ENCODE measurements around the gene CMTM8.

CMTM8 gene

DNA sequence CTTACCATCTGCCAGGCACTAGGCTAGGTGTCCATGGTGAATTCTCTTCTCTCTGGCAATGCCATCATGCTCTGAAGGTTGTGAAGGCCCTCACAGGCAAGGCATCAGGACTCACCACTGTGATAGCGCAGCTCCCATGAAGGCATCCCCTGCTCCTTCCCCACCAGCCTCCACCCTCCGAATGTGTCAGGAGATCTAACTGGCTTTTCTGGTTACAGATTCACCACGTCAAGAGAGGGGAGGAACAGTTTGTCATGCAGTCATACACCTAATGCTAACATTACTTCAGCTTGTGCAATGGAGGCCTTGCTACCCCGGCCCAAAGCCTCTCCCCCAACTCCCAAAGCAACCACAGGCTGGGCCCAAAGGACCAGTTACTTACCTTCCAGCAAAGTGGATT lies 8.9 kb upstream of the CMTM8 start:
- no peak for DNase-seq (ENCODE audit: low read depth in 2 of 2)

- DNase-seq (ENCODE audit: low read depth in 2 of 2), result no peak
Measured at GRCh38 chr3:32236377-32236776, 2.1 kb upstream of the CMTM8 start.

GRCh38 chr3:32237670-32238452 lies 619 bp upstream of the CMTM8 start:
- no peak for DNase-seq (ENCODE audit: low read depth in 2 of 2)

- no peak for DNase-seq (ENCODE audit: low read depth in 2 of 2)
Measured at GRCh38 chr3:32239307-32240158, 1.1 kb downstream of the CMTM8 start.

DNA sequence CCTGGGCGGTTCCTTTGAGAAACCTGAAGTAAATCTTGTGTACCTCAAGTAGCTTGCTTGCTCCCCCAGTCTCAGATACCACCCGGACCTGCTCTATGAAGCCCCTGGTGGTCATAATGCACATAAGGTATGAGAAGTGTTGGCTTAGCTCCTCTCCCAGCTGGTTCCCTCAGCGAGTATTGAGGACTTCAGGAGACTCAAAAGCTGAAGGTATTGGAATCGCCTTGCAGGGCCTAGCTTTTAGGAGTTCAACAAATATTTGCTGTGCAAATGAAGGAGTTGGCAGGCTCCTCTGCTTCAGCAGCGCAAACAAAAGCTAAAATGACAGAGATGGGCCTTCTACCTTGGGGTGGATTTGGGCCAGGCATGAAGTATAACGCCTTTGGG lies 1.7 kb downstream of the CMTM8 start:
- DNase-seq (ENCODE audit: low read depth in 2 of 2), result no peak

DNA sequence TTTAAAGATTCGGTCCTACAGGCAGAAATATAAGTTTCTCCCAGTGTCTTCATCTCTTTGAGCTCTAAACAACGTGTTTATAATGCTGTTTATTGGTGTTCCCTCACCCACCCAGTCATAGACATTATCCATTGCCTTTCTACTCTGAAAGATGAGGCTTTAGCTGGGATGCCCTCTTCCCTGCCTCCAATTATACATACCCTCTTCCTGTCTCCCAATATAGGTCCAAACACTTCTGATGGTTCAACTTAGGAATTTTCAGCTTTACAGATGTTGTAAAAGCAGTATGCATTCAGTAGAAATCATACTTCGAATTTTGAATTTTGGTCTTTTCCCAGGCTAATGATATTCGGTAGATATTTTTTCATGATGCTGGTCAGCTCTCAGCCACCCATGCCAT lies 2.6 kb downstream of the CMTM8 start:
- DNase-seq (ENCODE audit: low read depth in 2 of 2), result no peak

DNA sequence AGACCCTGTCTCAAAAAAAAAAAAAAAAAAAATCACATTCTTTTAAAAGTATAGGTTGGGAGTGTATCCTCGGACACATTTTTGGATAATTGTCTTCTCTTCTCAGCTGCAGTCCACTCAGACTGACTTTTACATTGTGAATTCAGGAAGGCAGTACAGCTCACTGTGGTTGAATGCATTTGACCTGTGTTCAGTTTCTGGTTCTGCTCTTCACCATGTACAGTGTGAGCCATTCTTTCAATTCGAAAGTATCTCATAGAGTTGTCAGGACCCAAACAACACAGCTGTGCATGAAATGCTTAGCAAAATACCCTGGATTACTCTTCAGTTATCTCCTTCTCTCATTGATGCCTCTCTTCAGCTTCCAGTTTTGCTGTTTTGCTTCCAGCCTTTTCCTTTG lies 5.0 kb downstream of the CMTM8 start:
- no peak for DNase-seq (ENCODE audit: low read depth in 2 of 2)

- no peak for DNase-seq (ENCODE audit: low read depth in 2 of 2)
Measured at GRCh38 chr3:32245200-32245599, 6.7 kb downstream of the CMTM8 start.

GRCh38 chr3:32246079-32246675 lies 7.7 kb downstream of the CMTM8 start:
- DNase-seq (ENCODE audit: low read depth in 2 of 2), result no peak

GRCh38 chr3:32249184-32249782 lies 10.8 kb downstream of the CMTM8 start:
- DNase-seq (ENCODE audit: low read depth in 2 of 2), result peak; percentile 77 to 81

- DNase-seq (ENCODE audit: low read depth in 2 of 2), result no peak
Measured at GRCh38 chr3:32254268-32254667, 15.8 kb downstream of the CMTM8 start.

GRCh38 chr3:32255345-32255744 lies 16.9 kb downstream of the CMTM8 start:
- DNase-seq (ENCODE audit: low read depth in 2 of 2), result no peak

DNA sequence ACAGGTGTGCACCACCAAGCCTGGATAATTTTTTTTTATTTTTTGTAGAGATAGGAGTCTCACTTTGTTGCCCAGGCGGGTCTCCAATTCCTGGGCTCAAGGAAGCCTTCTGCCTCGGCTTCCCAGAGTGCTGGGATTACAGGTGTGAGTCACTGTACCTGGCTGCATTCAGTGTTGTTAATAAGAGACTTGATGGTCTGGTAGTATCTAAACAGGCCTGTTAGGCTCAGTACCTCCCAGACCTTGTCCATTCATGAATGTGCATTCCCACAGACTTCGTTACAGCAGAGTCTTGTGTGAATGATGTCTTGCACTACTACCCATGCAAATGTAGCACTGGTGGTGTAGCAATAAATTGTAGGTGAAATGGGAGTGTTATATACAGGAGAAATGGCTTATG lies 17.7 kb downstream of the CMTM8 start:
- DNase-seq (ENCODE audit: low read depth in 2 of 2), result no peak

DNA sequence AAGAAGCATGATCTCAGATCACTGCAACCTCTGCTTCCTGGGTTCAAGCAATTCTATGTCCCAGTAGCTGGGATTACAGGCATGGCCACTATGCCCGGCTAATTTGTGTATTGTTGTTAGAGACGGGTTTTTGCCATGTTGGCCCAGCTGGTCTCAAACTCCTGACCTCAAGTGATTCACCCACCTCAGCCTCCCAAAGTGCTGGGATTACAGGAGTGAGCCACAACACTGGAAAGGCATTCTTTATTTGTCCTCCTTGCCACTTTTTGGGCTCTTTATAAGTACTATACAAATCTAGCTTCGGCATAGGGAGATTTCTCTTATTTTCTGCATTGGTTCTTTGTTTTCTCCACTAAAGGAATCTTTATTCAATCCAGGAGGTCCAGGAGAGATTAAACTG lies 18.6 kb downstream of the CMTM8 start:
- DNase-seq (ENCODE audit: low read depth in 2 of 2), result no peak

DNA sequence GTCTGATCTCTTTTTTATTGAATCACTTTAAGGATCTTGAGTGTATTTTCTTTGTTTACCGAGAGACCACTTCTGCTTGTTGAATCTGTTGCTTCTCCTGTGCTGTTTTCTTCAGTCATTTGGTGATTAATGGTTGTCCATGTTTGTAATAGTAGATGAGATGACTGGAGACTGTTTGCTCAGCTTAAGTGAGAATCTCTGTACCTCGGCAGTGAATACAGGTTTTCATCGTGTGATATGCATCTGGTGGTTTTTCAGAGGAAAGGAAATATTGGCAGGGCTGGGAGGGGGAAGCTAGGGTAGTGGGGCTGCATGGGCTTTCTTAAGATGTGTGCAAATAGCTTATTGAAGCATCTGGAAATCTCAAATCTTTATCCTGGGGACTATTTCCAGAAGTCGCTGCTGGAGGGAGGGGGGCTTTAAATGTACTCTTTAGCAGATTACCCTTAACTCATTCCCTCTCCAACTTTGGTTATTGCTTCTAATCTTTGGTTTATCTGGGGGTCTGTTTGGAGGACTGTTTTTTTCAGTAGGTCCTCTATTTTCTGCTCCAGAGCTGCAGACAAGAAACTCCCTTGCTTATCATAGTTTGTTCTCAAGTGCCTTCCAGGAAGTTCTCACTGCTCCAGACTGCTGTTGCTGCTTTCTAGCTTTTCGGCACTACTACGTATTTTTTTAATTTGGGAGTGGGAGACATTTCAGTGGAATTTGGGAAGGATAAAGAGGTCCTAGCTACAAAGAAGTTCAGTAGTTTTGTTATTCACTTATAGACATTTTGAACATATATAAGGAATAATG lies 19.4 kb downstream of the CMTM8 start:
- DNase-seq (ENCODE audit: low read depth in 2 of 2), result no peak

- DNase-seq (ENCODE audit: low read depth in 2 of 2), result no peak
Measured at GRCh38 chr3:32258869-32259268, 20.4 kb downstream of the CMTM8 start.

GRCh38 chr3:32261545-32261944 lies 23.1 kb downstream of the CMTM8 start:
- DNase-seq (ENCODE audit: low read depth in 2 of 2), result no peak

- DNase-seq (ENCODE audit: low read depth in 2 of 2), result no peak
Measured at GRCh38 chr3:32262201-32262600, 23.7 kb downstream of the CMTM8 start.

DNA sequence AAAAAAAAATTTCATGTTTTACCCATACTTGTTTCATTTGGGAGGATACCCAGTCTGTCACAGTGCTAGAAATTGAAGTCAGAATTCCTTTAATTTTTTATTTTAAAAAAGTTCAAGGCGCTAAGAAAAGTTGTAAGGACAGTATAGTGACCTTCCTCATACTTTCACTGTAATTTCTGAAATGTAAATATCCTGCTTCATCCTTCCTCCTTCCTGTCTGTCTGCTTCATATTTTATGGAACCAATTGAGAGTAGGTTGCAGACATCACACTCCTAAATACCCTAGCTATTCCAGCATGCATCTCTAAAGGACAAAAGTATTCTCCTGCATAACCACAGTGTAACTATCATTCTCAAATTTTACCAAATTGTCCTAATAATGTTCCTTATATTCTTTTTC lies 35.8 kb downstream of the CMTM8 start:
- no peak for DNase-seq (ENCODE audit: low read depth in 2 of 2)

- DNase-seq (ENCODE audit: low read depth in 2 of 2), result no peak
Measured at GRCh38 chr3:32275506-32275905, 37.0 kb downstream of the CMTM8 start.

- no peak for DNase-seq (ENCODE audit: low read depth in 2 of 2)
Measured at GRCh38 chr3:32276279-32276841, 37.9 kb downstream of the CMTM8 start.

Data from fibroblast of skin of left quadriceps (primary cell).